Activated CD4-positive, CD25-positive, alpha-beta regulatory T cell treated with anti-CD3 and anti-CD28 coated beads, Interleukin-2, amount 50 U/mL, for 16 hours (primary cell): ENCODE data around the gene ZCCHC24.

Experiments used
- DNase-seq: peaks from one replicate; pipeline ENCODE4 v3.0.0-alpha.2; 2020; ENCODE audit warnings: low read depth, low spot score

Gene ZCCHC24

GRCh38 chr10:79445161-79445976 lies at the start of gene ZCCHC24:
Gene ZCCHC24, minus strand, starts transcription at chr10:79445624. Its CDS starts 184 bp downstream, at chr10:79445440.
- peak; percentile 85 for DNase-seq

GRCh38 chr10:79493806-79494205 lies 48.4 kb upstream of the ZCCHC24 start:
- DNase-seq = no peak

- no peak for DNase-seq
These were observed 47.4 kb upstream of the ZCCHC24 start for GRCh38 chr10:79492839-79493238.

GRCh38 chr10:79492256-79492655 lies 46.8 kb upstream of the ZCCHC24 start:
- DNase-seq = no peak

- DNase-seq = no peak
These were observed 45.9 kb upstream of the ZCCHC24 start for GRCh38 chr10:79491143-79491835.

GRCh38 chr10:79490400-79491142 lies 45.1 kb upstream of the ZCCHC24 start:
- no peak for DNase-seq

- DNase-seq = no peak
These were observed 43.4 kb upstream of the ZCCHC24 start for GRCh38 chr10:79488870-79489269.

GRCh38 chr10:79488336-79488735 lies 42.9 kb upstream of the ZCCHC24 start:
- DNase-seq = no peak

GRCh38 chr10:79487296-79488194 lies 42.1 kb upstream of the ZCCHC24 start:
- no peak for DNase-seq

- no peak for DNase-seq
These were observed 39.1 kb upstream of the ZCCHC24 start for GRCh38 chr10:79484476-79484875.

GRCh38 chr10:79483948-79484347 lies 38.5 kb upstream of the ZCCHC24 start:
- no peak for DNase-seq

GRCh38 chr10:79483299-79483698 lies 37.9 kb upstream of the ZCCHC24 start:
- DNase-seq = no peak

- no peak for DNase-seq
These were observed 37.3 kb upstream of the ZCCHC24 start for GRCh38 chr10:79482741-79483140.

GRCh38 chr10:79482304-79482703 lies 36.9 kb upstream of the ZCCHC24 start:
- DNase-seq = no peak

GRCh38 chr10:79479283-79479909 lies 34.0 kb upstream of the ZCCHC24 start:
- no peak for DNase-seq

GRCh38 chr10:79477456-79477855 lies 32.0 kb upstream of the ZCCHC24 start:
- DNase-seq = no peak

- DNase-seq = no peak
These were observed 31.2 kb upstream of the ZCCHC24 start for GRCh38 chr10:79476645-79477044.

- no peak for DNase-seq
These were observed 30.5 kb upstream of the ZCCHC24 start for GRCh38 chr10:79475877-79476276.

- no peak for DNase-seq
These were observed 29.8 kb upstream of the ZCCHC24 start for GRCh38 chr10:79475119-79475653.

GRCh38 chr10:79473496-79474095 lies 28.2 kb upstream of the ZCCHC24 start:
- no peak for DNase-seq
